Mesodermal cell (in vitro differentiated cells): ENCODE measurements around the gene NPM3.

ENCODE experiments used
- H3K27ac ChIP-seq: 2 replicates; pipeline ENCODE4 v1.7.0; 2013; ENCODE audit warnings: mild to moderate bottlenecking, low read depth, low read length, moderate library complexity; ENCODE audit not compliant: severe bottlenecking
- H3K36me3 ChIP-seq: 2 replicates; pipeline ENCODE4 v1.7.1; 2013; ENCODE audit warnings: mild to moderate bottlenecking, low read length, moderate library complexity; ENCODE audit not compliant: control insufficient read depth, insufficient read depth
- H3K4me1 ChIP-seq: one replicate; pipeline ENCODE4 v1.7.1; 2013; ENCODE audit warnings: mild to moderate bottlenecking, low read length; ENCODE audit not compliant: insufficient read depth, control insufficient read depth, poor library complexity, severe bottlenecking
- H3K4me3 ChIP-seq: 2 replicates; pipeline ENCODE4 v1.7.0; 2013; ENCODE audit warnings: low read length, control low read depth, mild to moderate bottlenecking; ENCODE audit not compliant: insufficient read depth, poor library complexity, severe bottlenecking; ENCODE audit errors: extremely low read depth
- H3K9me3 ChIP-seq: 2 replicates; pipeline ENCODE4 v1.7.1; 2013; ENCODE audit warnings: mild to moderate bottlenecking, low read length, moderate library complexity; ENCODE audit not compliant: control insufficient read depth
- WGBS, 2 experiments: methylation state at CpG; one replicate each; pipeline ENCODE4 v1.1.5; 2013; ENCODE audit warnings: missing lambda C conversion rate in 2 of 2; ENCODE audit not compliant: insufficient coverage in 2 of 2; 5-methylcytosine and 5-hydroxymethylcytosine counted together

NPM3 gene

GRCh38 chr10:101745074-101745696 lies 38.1 kb downstream of the NPM3 start:
- Histone ChIP-seq H3K36me3 (no peaks in the 10 kb centered on the region), H3K4me1 (peaks cover 10% of the 10 kb centered on the region), H3K9me3 (no peaks in the 10 kb centered on the region), H3K27ac (no peak overlapping the region), H3K4me3 (no peak overlapping the region)
- 93 to 95% methylated on average over 8 to 9 of the region's 9 CpGs for WGBS, 2 experiments

GRCh38 chr10:101744267-101744666 lies 39.0 kb downstream of the NPM3 start:
- Histone ChIP-seq H3K36me3 (no peaks in the 10 kb centered on the region), H3K9me3 (no peaks in the 10 kb centered on the region), H3K27ac (no peak overlapping the region), H3K4me3 (no peak overlapping the region), H3K4me1 (peaks cover 10% of the 10 kb centered on the region)
- WGBS, 2 experiments = 90% methylated on average over 2 of the region's 3 CpGs; no CpG with 5 or more reads in 1 of the 2 experiments

DNA sequence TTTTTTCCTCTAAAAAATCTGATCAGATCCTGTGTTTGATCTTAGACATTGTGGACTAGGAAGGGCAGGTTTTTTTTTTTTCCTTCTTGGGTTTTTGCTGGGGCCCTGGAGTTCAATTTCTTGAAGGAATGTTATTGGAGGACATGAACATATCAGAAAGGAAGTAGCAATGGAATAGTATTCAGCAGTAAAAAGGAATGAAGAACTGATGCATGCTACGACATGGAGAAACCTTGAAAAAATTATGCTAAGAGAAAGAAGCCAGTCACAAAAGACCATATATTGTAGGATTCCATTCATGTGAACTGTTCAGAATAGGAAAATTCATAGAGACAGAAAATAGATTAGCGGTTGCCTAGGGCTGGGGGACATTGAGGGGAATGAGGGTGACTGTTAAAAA lies 41.3 kb downstream of the NPM3 start:
- no peak overlapping the region for H3K27ac ChIP-seq
- no peaks in the 10 kb centered on the region for H3K36me3 ChIP-seq
- H3K9me3 ChIP-seq = no peaks in the 10 kb centered on the region
- 50 to 89% methylated on average over 1 to 2 of the region's 2 CpGs for WGBS, 2 experiments
- H3K4me3 ChIP-seq = no peak overlapping the region
- no peaks in the 10 kb centered on the region for H3K4me1 ChIP-seq

GRCh38 chr10:101736666-101737065 lies 46.6 kb downstream of the NPM3 start:
- Histone ChIP-seq H3K36me3 (no peaks in the 10 kb centered on the region), H3K27ac (no peak overlapping the region), H3K9me3 (no peaks in the 10 kb centered on the region), H3K4me3 (no peak overlapping the region), H3K4me1 (no peaks in the 10 kb centered on the region)
- 64 to 76% methylated on average over 2 of the region's 3 CpGs for WGBS, 2 experiments

- Histone ChIP-seq H3K4me1 (no peaks in the 10 kb centered on the region), H3K27ac (no peak overlapping the region), H3K36me3 (no peaks in the 10 kb centered on the region), H3K9me3 (no peaks in the 10 kb centered on the region), H3K4me3 (no peak overlapping the region)
- WGBS, 2 experiments = 67 to 80% methylated on average over 1 of the region's 1 CpG
These were observed 51.1 kb downstream of the NPM3 start for GRCh38 chr10:101732096-101732495.
